Activated naive CD8-positive, alpha-beta T cell treated with anti-CD3 and anti-CD28 coated beads for 36 hours (primary cell): ENCODE data around the gene PLEKHM3. TPM values are rescaled to one million over a fixed set of nuclear protein-coding genes. Genes with fewer than 3 reads are reported as not detected.

Experiments used
- DNase-seq: peaks from one replicate; pipeline ENCODE4 v3.0.0; 2021
- H3K27ac Mint-ChIP-seq: one replicate; pipeline ENCODE4 v1.8.0; 2022; ENCODE audit warnings: mild to moderate bottlenecking, moderate library complexity, mixed read lengths
- H3K27me3 Mint-ChIP-seq: one replicate; pipeline ENCODE4 v1.8.0; 2022; ENCODE audit warnings: mild to moderate bottlenecking, mixed read lengths
- H3K36me3 Mint-ChIP-seq: one replicate; pipeline ENCODE4 v1.8.0; 2021; ENCODE audit warnings: mild to moderate bottlenecking, mixed read lengths
- H3K4me1 Mint-ChIP-seq: one replicate; pipeline ENCODE4 v1.8.0; 2021; ENCODE audit warnings: mixed read lengths
- H3K4me3 Mint-ChIP-seq: one replicate; pipeline ENCODE4 v1.8.0; 2022; ENCODE audit warnings: mild to moderate bottlenecking, moderate library complexity, mixed read lengths
- H3K9me3 Mint-ChIP-seq: one replicate; pipeline ENCODE4 v1.8.0; 2022; ENCODE audit warnings: mixed read lengths
- total RNA-seq, 2 experiments: library from RNA; stranded (reverse); gene quantifications; one replicate each; pipeline ENCODE4 v1.2.3, GENCODE V29; 2021

Gene PLEKHM3
- total RNA-seq, 2 experiments from 2014 or later: 4.5 to 4.8 TPM

GRCh38 chr2:207885010-207885409, 140.3 kb downstream of the PLEKHM3 start:
- Mint-ChIP-seq H3K4me1 (peaks cover 3% of the 10 kb centered on the region), H3K9me3 (no peaks in the 10 kb centered on the region)

DNA sequence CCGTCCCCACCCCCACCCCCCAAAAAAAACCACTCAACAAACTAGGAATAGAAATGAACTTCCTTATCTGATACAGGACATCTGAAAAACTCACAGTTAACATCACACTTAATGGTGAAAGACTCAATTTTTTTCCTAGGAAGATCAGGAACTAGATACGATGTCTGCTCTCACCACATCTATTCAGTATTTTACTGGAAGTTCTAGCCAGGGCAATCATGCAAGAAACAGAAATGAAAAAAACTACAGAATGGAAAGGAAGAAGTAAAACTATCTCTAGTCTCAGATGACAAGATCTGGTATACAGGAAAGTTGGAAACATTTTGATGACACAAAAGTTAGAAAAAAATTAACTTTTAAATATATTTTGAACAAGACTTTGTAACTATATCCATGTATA, 141.2 kb downstream of the PLEKHM3 start:
- no peak overlapping the region for H3K4me3 Mint-ChIP-seq
- peaks cover 6% of the 10 kb centered on the region for H3K36me3 Mint-ChIP-seq
- H3K27ac Mint-ChIP-seq: no peak overlapping the region
- H3K9me3 Mint-ChIP-seq: no peaks in the 10 kb centered on the region
- H3K4me1 Mint-ChIP-seq: peaks cover 3% of the 10 kb centered on the region
- H3K27me3 Mint-ChIP-seq: no peaks in the 10 kb centered on the region
- DNase-seq: no peak

More at GRCh38 chr2:207885010-207885409, 140.3 kb downstream of the PLEKHM3 start:
- H3K4me3 Mint-ChIP-seq: no peak overlapping the region
- DNase-seq: no peak
- H3K27ac Mint-ChIP-seq: no peak overlapping the region
- no peaks in the 10 kb centered on the region for H3K27me3 Mint-ChIP-seq
- H3K36me3 Mint-ChIP-seq: peaks cover 6% of the 10 kb centered on the region

GRCh38 chr2:207883002-207883780, 142.1 kb downstream of the PLEKHM3 start:
- H3K27me3 Mint-ChIP-seq: no peaks in the 10 kb centered on the region
- no peaks in the 10 kb centered on the region for H3K9me3 Mint-ChIP-seq
- no peak overlapping the region for H3K4me3 Mint-ChIP-seq
- peaks cover 6% of the 10 kb centered on the region for H3K36me3 Mint-ChIP-seq
- H3K4me1 Mint-ChIP-seq: peaks cover 3% of the 10 kb centered on the region
- H3K27ac Mint-ChIP-seq: no peak overlapping the region
- DNase-seq: no peak

DNA sequence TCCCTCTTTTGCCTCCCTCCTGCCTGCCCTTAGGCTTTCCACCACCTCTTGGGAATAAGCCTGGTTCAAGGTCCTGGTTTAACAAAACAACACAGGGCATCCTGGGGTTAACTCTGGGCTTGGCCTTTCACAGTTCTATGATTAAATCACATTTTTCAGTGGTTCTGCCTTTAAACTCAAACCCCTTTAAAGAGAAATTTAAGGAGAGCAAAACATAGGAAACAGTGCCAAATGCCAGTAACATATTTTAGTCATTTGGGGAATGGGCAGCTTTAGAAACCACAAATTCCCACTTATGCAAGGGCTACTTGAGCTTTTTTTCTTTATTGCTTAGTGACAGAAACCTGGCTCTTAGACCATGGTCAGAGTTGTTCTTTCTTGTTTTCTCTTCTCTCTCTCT, 143.4 kb downstream of the PLEKHM3 start:
- Mint-ChIP-seq H3K4me3 (no peak overlapping the region), H3K27ac (no peak overlapping the region), H3K4me1 (peaks cover 3% of the 10 kb centered on the region), H3K9me3 (no peaks in the 10 kb centered on the region), H3K27me3 (no peaks in the 10 kb centered on the region), H3K36me3 (peaks cover 6% of the 10 kb centered on the region)
- DNase-seq: no peak

DNA sequence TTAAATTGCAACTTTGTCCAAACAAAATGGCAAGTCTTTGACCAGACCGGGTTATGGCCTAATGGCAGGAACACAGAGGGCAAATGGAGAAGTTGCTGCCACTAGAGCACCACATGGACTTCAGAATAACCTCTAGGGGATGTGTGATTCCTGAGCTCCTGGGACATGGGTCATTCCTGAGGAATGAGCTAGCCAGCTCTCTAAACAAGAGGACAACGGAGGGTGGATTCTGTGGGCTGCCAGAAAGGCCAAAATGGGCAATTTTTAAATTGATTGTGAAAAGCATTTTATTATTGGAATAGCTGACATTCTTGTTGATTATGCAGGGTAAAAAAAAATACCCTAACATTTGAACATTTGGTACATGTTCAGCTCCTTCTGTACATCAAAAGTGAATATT, 145.8 kb downstream of the PLEKHM3 start:
- H3K27ac Mint-ChIP-seq: no peak overlapping the region
- peaks cover 3% of the 10 kb centered on the region for H3K4me1 Mint-ChIP-seq
- H3K4me3 Mint-ChIP-seq: no peak overlapping the region
- H3K36me3 Mint-ChIP-seq: peaks cover 6% of the 10 kb centered on the region
- no peak for DNase-seq
- no peaks in the 10 kb centered on the region for H3K9me3 Mint-ChIP-seq
- no peaks in the 10 kb centered on the region for H3K27me3 Mint-ChIP-seq

GRCh38 chr2:207876842-207877535, 148.3 kb downstream of the PLEKHM3 start:
- H3K27me3 Mint-ChIP-seq: no peaks in the 10 kb centered on the region
- no peaks in the 10 kb centered on the region for H3K4me1 Mint-ChIP-seq
- H3K36me3 Mint-ChIP-seq: no peaks in the 10 kb centered on the region
- no peak overlapping the region for H3K27ac Mint-ChIP-seq
- H3K9me3 Mint-ChIP-seq: no peaks in the 10 kb centered on the region
- DNase-seq: no peak
- no peak overlapping the region for H3K4me3 Mint-ChIP-seq

DNA sequence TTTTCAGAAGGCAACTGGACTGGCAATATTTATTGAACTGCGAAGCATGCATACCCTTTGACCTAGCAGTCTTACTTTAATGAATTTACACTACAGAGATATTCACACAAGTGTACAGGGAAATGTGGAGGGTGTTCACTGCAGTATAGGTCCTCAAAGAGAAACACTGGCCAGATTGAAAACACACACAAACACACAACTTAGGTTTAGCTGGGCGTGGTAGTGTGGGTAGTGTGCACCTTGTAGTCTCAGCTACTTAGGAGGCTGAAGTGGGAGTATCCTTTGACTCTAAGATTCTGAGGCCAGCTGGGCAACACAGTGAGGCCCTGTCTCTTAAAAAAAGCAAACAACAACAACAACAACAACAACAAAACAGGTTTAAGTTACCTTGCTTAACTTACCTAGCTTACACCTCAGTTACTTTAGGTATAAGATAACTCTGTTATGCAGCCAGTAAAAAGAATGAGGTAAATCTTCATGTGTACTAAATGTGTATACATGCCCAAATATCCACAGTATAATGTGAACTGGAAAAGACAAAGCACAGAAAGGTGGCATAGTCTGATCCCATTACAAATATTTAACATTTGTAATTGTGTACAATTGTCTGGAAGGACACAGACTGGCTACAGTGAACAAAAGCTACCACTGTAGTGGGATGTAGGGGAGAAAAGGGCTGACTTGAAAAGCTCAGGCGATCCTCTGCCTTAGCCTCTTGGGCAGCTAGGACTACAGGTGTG, 149.7 kb downstream of the PLEKHM3 start:
- Mint-ChIP-seq H3K36me3 (no peaks in the 10 kb centered on the region), H3K27ac (no peak overlapping the region), H3K4me3 (no peak overlapping the region), H3K4me1 (no peaks in the 10 kb centered on the region), H3K27me3 (no peaks in the 10 kb centered on the region), H3K9me3 (no peaks in the 10 kb centered on the region)
- no peak for DNase-seq

DNA sequence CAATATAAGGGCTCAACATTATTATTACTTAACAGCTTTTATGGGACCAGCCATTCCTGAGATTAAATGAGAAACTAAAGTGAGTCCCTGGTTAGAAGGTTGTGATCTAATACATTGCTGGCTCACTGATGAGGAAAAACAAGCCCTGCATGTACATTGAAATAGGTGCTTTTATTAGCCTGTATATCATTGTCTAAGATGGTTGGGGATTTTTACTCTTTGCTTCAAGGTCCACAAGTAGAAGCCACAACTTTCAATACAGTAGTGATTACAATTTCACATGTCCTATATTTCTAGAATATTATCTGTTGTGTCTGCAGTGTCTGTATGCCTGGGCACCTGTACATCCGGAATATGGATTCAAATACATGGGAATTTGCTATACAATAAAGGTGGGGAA, 151.5 kb downstream of the PLEKHM3 start:
- Mint-ChIP-seq H3K27me3 (no peaks in the 10 kb centered on the region), H3K9me3 (no peaks in the 10 kb centered on the region), H3K36me3 (no peaks in the 10 kb centered on the region), H3K4me3 (no peak overlapping the region), H3K27ac (no peak overlapping the region), H3K4me1 (no peaks in the 10 kb centered on the region)
- no peak for DNase-seq

GRCh38 chr2:207871911-207872310, 153.4 kb downstream of the PLEKHM3 start:
- no peaks in the 10 kb centered on the region for H3K9me3 Mint-ChIP-seq
- no peaks in the 10 kb centered on the region for H3K4me1 Mint-ChIP-seq
- no peaks in the 10 kb centered on the region for H3K36me3 Mint-ChIP-seq
- H3K4me3 Mint-ChIP-seq: no peak overlapping the region
- no peaks in the 10 kb centered on the region for H3K27me3 Mint-ChIP-seq
- no peak overlapping the region for H3K27ac Mint-ChIP-seq
- DNase-seq: no peak

- H3K4me3 Mint-ChIP-seq: no peak overlapping the region
- H3K27me3 Mint-ChIP-seq: no peaks in the 10 kb centered on the region
- no peaks in the 10 kb centered on the region for H3K9me3 Mint-ChIP-seq
- no peaks in the 10 kb centered on the region for H3K36me3 Mint-ChIP-seq
- no peak for DNase-seq
- H3K27ac Mint-ChIP-seq: no peak overlapping the region
- H3K4me1 Mint-ChIP-seq: no peaks in the 10 kb centered on the region
Measured at GRCh38 chr2:207871506-207871905, 153.8 kb downstream of the PLEKHM3 start.

DNA sequence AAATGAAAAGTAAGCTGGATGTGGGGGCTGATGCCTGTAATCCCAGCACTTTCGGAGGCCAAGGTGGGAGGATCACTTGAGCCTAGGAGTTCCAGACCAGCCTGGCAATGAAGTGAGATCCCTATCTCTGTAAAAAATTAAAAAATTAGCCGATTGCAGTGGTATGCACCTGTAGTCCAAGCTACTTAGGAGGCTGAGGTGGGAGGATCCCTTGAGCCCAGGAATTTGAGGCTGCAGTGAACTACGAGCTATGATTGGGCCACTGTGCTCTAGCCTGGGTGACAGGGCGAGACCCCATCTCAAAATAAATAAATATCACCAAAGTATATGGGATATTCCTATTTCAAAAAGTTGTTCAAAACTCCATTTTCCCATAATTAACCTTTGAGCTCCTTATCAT, 154.5 kb downstream of the PLEKHM3 start:
- no peaks in the 10 kb centered on the region for H3K27me3 Mint-ChIP-seq
- no peak overlapping the region for H3K4me3 Mint-ChIP-seq
- H3K4me1 Mint-ChIP-seq: no peaks in the 10 kb centered on the region
- no peak for DNase-seq
- H3K36me3 Mint-ChIP-seq: no peaks in the 10 kb centered on the region
- H3K27ac Mint-ChIP-seq: no peak overlapping the region
- H3K9me3 Mint-ChIP-seq: no peaks in the 10 kb centered on the region

DNA sequence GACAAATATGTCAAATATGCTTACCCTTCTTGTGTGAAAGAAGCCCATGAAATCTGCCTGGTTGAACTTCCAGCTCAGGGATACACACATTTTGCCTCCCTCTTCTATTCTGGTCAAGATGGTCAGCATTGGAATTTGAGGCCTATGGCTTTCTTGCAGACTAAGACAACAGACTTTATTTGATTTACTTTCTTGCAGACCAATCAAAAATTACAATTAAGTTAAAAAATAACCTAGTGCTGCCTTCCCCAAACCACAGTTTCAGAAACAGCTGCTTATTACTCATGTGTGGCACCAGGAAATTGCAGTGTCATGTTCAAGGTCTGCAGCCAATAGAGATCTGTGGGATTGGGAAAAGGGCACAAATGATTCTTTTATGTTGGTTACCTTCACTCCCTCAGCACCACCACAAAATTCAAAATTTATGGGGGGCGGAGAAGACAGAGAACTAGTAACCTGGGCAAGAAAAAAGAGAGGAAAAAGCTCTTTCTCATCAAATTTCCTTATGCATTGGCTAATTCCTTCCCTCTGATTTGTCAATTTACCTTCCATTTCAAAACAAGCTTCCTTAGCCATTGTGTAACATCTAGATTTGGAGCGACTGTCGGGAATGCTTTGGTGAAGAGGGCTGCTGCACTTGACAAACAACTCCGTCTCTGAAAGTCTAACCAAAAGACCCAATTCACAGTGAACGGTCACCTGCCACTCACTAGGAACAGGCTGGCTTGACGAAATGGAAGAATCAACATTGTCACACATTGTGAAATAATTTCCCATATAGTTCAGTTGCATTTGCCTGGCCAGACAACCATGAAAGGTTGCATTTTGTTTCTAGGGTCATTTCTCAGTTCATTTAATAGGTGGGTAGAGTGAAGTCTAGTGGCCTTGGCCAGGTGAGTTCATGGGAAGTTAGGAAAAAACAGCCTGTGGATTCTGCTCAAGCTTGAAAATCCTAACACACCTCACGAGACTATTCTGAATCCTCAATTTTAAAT, 155.2 kb downstream of the PLEKHM3 start:
- Mint-ChIP-seq H3K36me3 (no peaks in the 10 kb centered on the region), H3K4me1 (no peaks in the 10 kb centered on the region), H3K27me3 (no peaks in the 10 kb centered on the region), H3K9me3 (no peaks in the 10 kb centered on the region), H3K27ac (no peak overlapping the region), H3K4me3 (no peak overlapping the region)
- DNase-seq: no peak

GRCh38 chr2:207868855-207869596, 156.3 kb downstream of the PLEKHM3 start:
- no peaks in the 10 kb centered on the region for H3K4me1 Mint-ChIP-seq
- no peak overlapping the region for H3K4me3 Mint-ChIP-seq
- no peak for DNase-seq
- H3K27ac Mint-ChIP-seq: no peak overlapping the region
- H3K27me3 Mint-ChIP-seq: no peaks in the 10 kb centered on the region
- no peaks in the 10 kb centered on the region for H3K36me3 Mint-ChIP-seq
- no peaks in the 10 kb centered on the region for H3K9me3 Mint-ChIP-seq

GRCh38 chr2:207867905-207868304, 157.4 kb downstream of the PLEKHM3 start:
- no peak for DNase-seq

More at GRCh38 chr2:207867905-207868304, 157.4 kb downstream of the PLEKHM3 start:
- H3K9me3 Mint-ChIP-seq: no peaks in the 10 kb centered on the region
- no peaks in the 10 kb centered on the region for H3K36me3 Mint-ChIP-seq
- H3K27ac Mint-ChIP-seq: no peak overlapping the region
- no peaks in the 10 kb centered on the region for H3K27me3 Mint-ChIP-seq
- H3K4me3 Mint-ChIP-seq: no peak overlapping the region
- no peaks in the 10 kb centered on the region for H3K4me1 Mint-ChIP-seq
